Calu3 (cell line): Measurements from ENCODE around the gene SCO1. TPM values are rescaled to one million over a fixed set of nuclear protein-coding genes. Genes with fewer than 3 reads are reported as not detected.

Experiments
- BruUV-seq: library from RNA; stranded (reverse); fragments of 400-500 nt; replicated peaks from 2 replicates; lab custom pipeline; 2021; lab: Mats Ljungman, UMichigan
- CTCF ChIA-PET: fragments of 300-600 bp; sonication (Branson Sonifier 250); formaldehyde crosslinking; loops from one replicate; lab custom pipeline; 2022; ENCODE audit warnings: antibody characterized with exemption; lab: Charles Lee
- DNase-seq: peaks from one replicate; pipeline ENCODE4 v3.0.0; 2022
- H3K27ac Mint-ChIP-seq: one replicate; pipeline ENCODE4 v1.8.0; 2022; ENCODE audit warnings: mixed read lengths; ENCODE audit not compliant: unreplicated experiment
- H3K27me3 Mint-ChIP-seq: one replicate; pipeline ENCODE4 v1.8.0; 2022; ENCODE audit warnings: mixed read lengths; ENCODE audit not compliant: unreplicated experiment
- H3K36me3 Mint-ChIP-seq: one replicate; pipeline ENCODE4 v1.8.0; 2022; ENCODE audit warnings: mild to moderate bottlenecking, moderate library complexity, mixed read lengths; ENCODE audit not compliant: insufficient read depth, unreplicated experiment
- H3K4me1 Mint-ChIP-seq: one replicate; pipeline ENCODE4 v1.8.0; 2022; ENCODE audit warnings: mild to moderate bottlenecking, low read depth, mixed read lengths; ENCODE audit not compliant: unreplicated experiment
- H3K4me3 Mint-ChIP-seq: one replicate; pipeline ENCODE4 v1.8.0; 2022; ENCODE audit warnings: mild to moderate bottlenecking, low read depth, moderate library complexity, mixed read lengths; ENCODE audit not compliant: unreplicated experiment
- H3K9me3 Mint-ChIP-seq: one replicate; pipeline ENCODE4 v1.8.0; 2022; ENCODE audit warnings: low read depth, mixed read lengths; ENCODE audit not compliant: unreplicated experiment
- intact Hi-C: fragments of 100-400 bp; cut with micrococcal nuclease; formaldehyde crosslinking; loops from one replicate; pipeline ENCODE4 v1.10.0; 2022; ENCODE audit not compliant: unreplicated experiment
- total RNA-seq: library from RNA; stranded (reverse); gene quantifications from 2 replicates; pipeline ENCODE4 v1.2.3, GENCODE V29; 2022
- TF ChIP-seq, protein P1 (sequence below): fragments of 200-600 bp; IDR thresholded peaks from one replicate; pipeline ENCODE4 v1.8.0; 2022; ENCODE audit warnings: antibody characterized with exemption; ENCODE audit not compliant: unreplicated experiment

Gene SCO1
- total RNA-seq, 1 experiment from 2014 or later, result 27.4 TPM

DNA sequence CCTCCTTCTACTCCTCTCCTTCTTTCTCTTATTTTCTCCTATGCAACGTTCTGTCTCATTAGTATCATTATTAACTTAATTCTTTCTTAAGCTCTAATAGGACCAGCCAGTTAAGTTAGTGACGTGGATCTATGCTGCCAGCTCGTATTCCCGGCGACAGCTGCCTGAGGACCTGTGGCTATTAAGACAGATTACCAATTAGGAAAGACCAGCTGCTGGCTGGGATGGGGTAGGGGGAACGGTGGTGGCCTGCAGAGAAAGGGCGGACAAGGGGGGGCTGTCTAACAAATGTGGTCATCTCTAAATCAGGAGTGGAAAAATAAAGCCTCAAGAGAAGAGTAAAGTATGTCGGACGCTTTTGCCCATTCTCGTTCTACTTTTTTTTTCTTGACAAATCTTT is 39.5 kb downstream of the SCO1 start:
- CTCF ChIA-PET, result no interaction called here
- no peak for DNase-seq
- no peaks in the 10 kb centered on the region for H3K27me3 Mint-ChIP-seq
- no peak overlapping the region for H3K27ac Mint-ChIP-seq
- intact Hi-C loops, result no loop called here
- no peak overlapping the region for H3K4me3 Mint-ChIP-seq
- TF ChIP-seq, protein P1, sequence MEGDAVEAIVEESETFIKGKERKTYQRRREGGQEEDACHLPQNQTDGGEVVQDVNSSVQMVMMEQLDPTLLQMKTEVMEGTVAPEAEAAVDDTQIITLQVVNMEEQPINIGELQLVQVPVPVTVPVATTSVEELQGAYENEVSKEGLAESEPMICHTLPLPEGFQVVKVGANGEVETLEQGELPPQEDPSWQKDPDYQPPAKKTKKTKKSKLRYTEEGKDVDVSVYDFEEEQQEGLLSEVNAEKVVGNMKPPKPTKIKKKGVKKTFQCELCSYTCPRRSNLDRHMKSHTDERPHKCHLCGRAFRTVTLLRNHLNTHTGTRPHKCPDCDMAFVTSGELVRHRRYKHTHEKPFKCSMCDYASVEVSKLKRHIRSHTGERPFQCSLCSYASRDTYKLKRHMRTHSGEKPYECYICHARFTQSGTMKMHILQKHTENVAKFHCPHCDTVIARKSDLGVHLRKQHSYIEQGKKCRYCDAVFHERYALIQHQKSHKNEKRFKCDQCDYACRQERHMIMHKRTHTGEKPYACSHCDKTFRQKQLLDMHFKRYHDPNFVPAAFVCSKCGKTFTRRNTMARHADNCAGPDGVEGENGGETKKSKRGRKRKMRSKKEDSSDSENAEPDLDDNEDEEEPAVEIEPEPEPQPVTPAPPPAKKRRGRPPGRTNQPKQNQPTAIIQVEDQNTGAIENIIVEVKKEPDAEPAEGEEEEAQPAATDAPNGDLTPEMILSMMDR, result no peak
- H3K4me1 Mint-ChIP-seq, result no peaks in the 10 kb centered on the region
- no peaks in the 10 kb centered on the region for H3K36me3 Mint-ChIP-seq
- H3K9me3 Mint-ChIP-seq, result no peaks in the 10 kb centered on the region
- no TSS peak for BruUV-seq

DNA sequence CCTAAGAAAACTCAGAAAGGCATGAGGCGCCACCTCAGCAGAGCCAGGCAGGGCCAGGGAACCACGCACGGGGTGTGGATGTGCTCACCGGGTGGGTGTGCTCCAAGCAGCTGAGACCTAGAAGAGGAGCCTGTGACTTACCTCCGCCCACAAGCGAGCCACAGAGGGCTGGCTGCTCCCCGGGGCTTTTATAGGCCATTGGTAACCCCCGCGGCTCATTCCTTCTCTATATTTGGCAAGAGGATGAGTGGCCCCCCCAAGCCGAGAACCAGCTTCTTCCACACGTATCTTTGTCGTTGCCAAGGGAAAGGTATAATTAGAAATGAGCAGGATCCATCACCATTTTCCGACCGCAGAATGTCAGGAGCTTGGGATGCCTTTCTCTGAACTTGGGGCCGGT is 40.2 kb downstream of the SCO1 start, which contains the start of gene MYH3:
TSS of gene MYH3 (minus strand) at position 162 of the 400 bp plus-strand sequence. CDS start 2,245 bp downstream, outside the sequence.
- Mint-ChIP-seq H3K36me3 (no peaks in the 10 kb centered on the region), H3K27ac (no peak within 1 kb of the TSS), H3K4me1 (no peaks in the 10 kb centered on the region), H3K9me3 (peaks cover 1% of the 10 kb centered on the region), H3K27me3 (no peaks in the 10 kb centered on the region), H3K4me3 (no peak within 1 kb of the TSS)
- intact Hi-C loops, result no loop called here
- TF ChIP-seq, protein P1, result no peak
- no peak for DNase-seq
- BruUV-seq, result no TSS peak
- CTCF ChIA-PET, result no interaction called here

DNA sequence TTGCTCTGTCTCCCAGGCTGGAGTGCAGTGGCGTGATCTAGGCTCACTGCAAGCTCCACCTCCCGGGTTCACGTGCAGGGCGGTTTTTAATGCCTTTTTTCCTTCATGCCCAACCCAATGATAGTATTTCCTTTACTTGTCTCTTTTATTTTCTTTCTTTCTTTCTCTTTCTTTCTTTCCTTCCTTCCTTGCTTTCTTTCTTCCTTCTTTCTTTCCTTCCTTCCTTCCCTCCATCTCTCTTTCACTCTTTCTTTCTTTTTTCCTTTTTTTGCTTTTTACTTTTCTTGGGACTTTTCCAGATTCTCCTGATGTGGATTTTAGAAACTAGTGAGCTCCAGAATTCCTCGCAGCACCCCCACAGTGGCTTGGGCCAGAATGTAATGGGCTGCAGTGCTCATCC is 43.3 kb downstream of the SCO1 start:
- no peak overlapping the region for H3K27ac Mint-ChIP-seq
- no TSS peak for BruUV-seq
- CTCF ChIA-PET, result interaction anchor here (0.7 kb wide), 1 partner anchor 28 kb away, joined by 3 read pairs; no protein-coding TSS in a partner anchor

DNA sequence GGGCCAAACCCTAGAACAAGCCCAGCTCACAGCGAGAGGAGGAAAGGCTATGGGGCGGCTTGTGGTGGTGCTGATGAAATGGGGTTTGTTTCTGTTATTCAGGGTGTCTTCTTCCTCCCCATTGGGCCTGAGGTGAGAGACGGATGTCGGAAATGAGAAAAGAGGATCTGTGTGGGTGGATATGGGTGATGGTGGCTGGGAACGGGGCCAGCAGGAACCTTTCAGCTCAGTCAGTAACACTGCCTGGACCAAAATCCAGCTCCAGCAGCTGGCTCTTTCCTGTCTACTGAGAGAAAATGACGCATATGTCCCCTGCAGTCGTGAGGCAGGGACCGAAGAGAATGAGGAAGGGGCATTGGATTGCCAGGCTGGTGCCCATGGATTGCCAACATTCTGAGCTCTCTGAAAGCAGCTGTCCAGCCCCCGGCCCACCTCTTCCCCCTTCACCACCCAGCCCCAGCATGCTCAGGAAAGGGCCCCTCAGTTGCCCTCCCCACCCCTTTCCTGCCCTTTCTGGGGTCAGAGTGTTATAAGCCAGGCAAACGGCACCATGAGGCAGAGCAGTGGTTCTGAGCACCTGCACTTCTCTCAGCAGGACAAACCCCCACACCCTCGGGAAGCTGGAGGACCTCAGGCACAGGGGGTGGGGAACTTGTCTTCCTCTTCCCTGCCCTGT is 44.2 kb downstream of the SCO1 start:
- no peak overlapping the region for H3K4me3 Mint-ChIP-seq
- TF ChIP-seq, protein P1, result no peak
- no TSS peak for BruUV-seq
- intact Hi-C loops, result no loop called here
- peaks cover 2% of the 10 kb centered on the region for H3K9me3 Mint-ChIP-seq
- H3K27ac Mint-ChIP-seq, result no peak overlapping the region
- no peaks in the 10 kb centered on the region for H3K4me1 Mint-ChIP-seq
- CTCF ChIA-PET, result no interaction called here
- no peak for DNase-seq
- no peaks in the 10 kb centered on the region for H3K27me3 Mint-ChIP-seq
- no peaks in the 10 kb centered on the region for H3K36me3 Mint-ChIP-seq

More for the DNA sequence above, 43.3 kb downstream of the SCO1 start:
- Mint-ChIP-seq H3K9me3 (peaks cover 2% of the 10 kb centered on the region), H3K36me3 (no peaks in the 10 kb centered on the region), H3K27me3 (no peaks in the 10 kb centered on the region), H3K4me1 (no peaks in the 10 kb centered on the region), H3K4me3 (no peak overlapping the region)
- intact Hi-C loops, result no loop called here
- TF ChIP-seq, protein P1, result no peak
- DNase-seq, result no peak
